Measurements from ENCODE around the gene POLR2I. TPM values are rescaled to one million over a fixed set of nuclear protein-coding genes. Genes with fewer than 3 reads are reported as not detected.

POLR2I gene
- total RNA-seq, 2 donors from 2014 or later: 41.6 to 94.0 TPM

DNA sequence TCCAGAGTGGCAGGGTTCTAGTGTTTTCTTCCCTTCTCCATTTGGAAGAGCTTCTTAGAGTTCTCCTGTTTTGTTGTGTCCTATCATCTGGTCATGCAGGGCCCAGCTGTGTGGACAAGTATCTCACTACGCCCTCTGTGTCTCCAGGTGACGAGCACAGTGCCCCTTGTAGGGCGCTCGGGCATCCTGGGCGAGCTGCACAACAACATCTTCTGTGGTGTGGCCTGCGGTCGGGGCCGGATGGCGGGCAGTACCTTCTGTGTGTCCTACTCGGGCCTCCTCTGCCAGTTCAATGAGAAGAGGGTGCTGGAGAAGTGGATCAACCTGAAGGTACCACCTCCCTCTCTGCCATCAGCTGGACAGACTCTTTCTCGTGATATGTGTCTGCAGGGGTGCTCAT is 47.0 kb downstream of the POLR2I start:
- TF ChIP-seq, protein P1, sequence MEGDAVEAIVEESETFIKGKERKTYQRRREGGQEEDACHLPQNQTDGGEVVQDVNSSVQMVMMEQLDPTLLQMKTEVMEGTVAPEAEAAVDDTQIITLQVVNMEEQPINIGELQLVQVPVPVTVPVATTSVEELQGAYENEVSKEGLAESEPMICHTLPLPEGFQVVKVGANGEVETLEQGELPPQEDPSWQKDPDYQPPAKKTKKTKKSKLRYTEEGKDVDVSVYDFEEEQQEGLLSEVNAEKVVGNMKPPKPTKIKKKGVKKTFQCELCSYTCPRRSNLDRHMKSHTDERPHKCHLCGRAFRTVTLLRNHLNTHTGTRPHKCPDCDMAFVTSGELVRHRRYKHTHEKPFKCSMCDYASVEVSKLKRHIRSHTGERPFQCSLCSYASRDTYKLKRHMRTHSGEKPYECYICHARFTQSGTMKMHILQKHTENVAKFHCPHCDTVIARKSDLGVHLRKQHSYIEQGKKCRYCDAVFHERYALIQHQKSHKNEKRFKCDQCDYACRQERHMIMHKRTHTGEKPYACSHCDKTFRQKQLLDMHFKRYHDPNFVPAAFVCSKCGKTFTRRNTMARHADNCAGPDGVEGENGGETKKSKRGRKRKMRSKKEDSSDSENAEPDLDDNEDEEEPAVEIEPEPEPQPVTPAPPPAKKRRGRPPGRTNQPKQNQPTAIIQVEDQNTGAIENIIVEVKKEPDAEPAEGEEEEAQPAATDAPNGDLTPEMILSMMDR (IDR thresholded peaks at IDR 0.05): no peak
- Histone ChIP-seq H3K9ac (ENCODE audit: low read depth in 2 of 2, low read length in 2 of 2) (no peak overlapping the region), H3K9me3 (no peaks in the 10 kb centered on the region), H3K27ac (no peak overlapping the region), H3K27me3 (no peaks in the 10 kb centered on the region), H3K4me1 (no peaks in the 10 kb centered on the region), H3K4me3 (no peak overlapping the region), H3K36me3 (no peaks in the 10 kb centered on the region)
- DNase-seq: no peak
- intact Hi-C loops (cut with DNase I): loop anchor here (10.0 kb wide), 1 partner anchor 107 kb away; no protein-coding TSS in a partner anchor

DNA sequence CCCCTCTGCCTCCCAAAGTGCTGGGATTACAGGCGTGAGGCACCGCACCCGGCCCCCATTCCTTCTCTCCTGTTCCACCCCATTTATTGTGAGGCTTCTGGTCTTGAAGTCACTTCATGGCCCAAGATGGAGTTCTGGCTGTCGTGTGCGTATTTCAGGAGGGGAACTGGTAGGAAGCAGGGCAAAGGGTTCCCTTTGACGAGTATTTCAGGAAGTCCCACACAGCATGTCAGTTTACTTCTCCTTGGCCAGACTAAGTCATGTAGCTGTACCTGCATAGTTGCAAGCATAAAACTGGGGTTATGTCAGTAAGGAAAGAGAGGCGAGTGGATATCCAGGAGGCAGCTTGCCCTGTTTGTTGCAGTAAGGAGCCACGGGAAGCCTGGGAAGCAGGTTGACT is 49.8 kb downstream of the POLR2I start:
- Histone ChIP-seq H3K9ac (ENCODE audit: low read depth in 2 of 2, low read length in 2 of 2) (no peak overlapping the region), H3K36me3 (no peaks in the 10 kb centered on the region), H3K27me3 (no peaks in the 10 kb centered on the region), H3K27ac (no peak overlapping the region), H3K4me3 (no peak overlapping the region), H3K9me3 (no peaks in the 10 kb centered on the region), H3K4me1 (no peaks in the 10 kb centered on the region)
- intact Hi-C loops (cut with DNase I): loop anchor here (10.0 kb wide), 1 partner anchor 110 kb away; no protein-coding TSS in a partner anchor
- no peak for DNase-seq
- TF ChIP-seq, protein P1 (IDR thresholded peaks at IDR 0.05): no peak

Other genes starting within 250 kb of the POLR2I start
- 1 to 10 TPM; 2.6 to 3.7 TPM for gene APLP1, start 246.3 kb downstream of the POLR2I start, total RNA-seq
- gene NFKBID, start 214.3 kb downstream of the POLR2I start, total RNA-seq: 10 to 100 TPM in 1 of 2 donors, 1 to 10 TPM in 1; 8.6 to 11.2 TPM
- gene HCST, start 212.3 kb downstream of the POLR2I start, total RNA-seq: 1 to 10 TPM; 2.4 to 4.8 TPM
- gene TYROBP, start 206.6 kb downstream of the POLR2I start, total RNA-seq: 10 to 100 TPM; 10.4 to 32.8 TPM
- gene LRFN3, start 178.5 kb downstream of the POLR2I start, total RNA-seq: 10 to 100 TPM; 10.0 to 17.4 TPM
- 10 to 100 TPM; 25.2 to 31.6 TPM for gene SDHAF1, start 119.7 kb downstream of the POLR2I start, total RNA-seq
- 10 to 100 TPM in 1 of 2 donors, 1 to 10 TPM in 1; 9.3 to 10.1 TPM for gene SYNE4, start 106.1 kb downstream of the POLR2I start, total RNA-seq
- 10 to 100 TPM; 17.0 to 26.2 TPM for gene ALKBH6, start 100.7 kb downstream of the POLR2I start, total RNA-seq
- gene CLIP3, start 82.0 kb downstream of the POLR2I start, total RNA-seq: 10 to 100 TPM in 1 of 2 donors, 1 to 10 TPM in 1; 3.4 to 11.7 TPM
- 1 to 10 TPM; 3.3 to 4.6 TPM for gene THAP8, start 60.6 kb downstream of the POLR2I start, total RNA-seq
- gene WDR62, start 60.0 kb downstream of the POLR2I start, total RNA-seq: 10 to 100 TPM in 1 of 2 donors, 1 to 10 TPM in 1; 2.1 to 13.1 TPM
- gene OVOL3, start 3.7 kb downstream of the POLR2I start, total RNA-seq: not detected
- gene TBCB, start 593 bp upstream of the POLR2I start, total RNA-seq: 100 to 1,000 TPM in 1 of 2 donors, 10 to 100 TPM in 1; 82.3 to 115 TPM
- 100 to 1,000 TPM; 677 to 794 TPM for gene CAPNS1, start 25.2 kb upstream of the POLR2I start, total RNA-seq
- 10 to 100 TPM in 1 of 2 donors, 1 to 10 TPM in 1; 8.2 to 17.1 TPM for gene COX7A1, start 37.6 kb upstream of the POLR2I start, total RNA-seq
- 1 to 10 TPM; 2.2 to 3.2 TPM for gene ZNF565, start 99.8 kb upstream of the POLR2I start, total RNA-seq
- gene ZNF146, start 100.2 kb upstream of the POLR2I start, total RNA-seq: 10 to 100 TPM; 44.0 to 45.2 TPM

All from colonic mucosa (tissue), 4 donors.